Measurements from ENCODE around the gene CD70. TPM values are rescaled to one million over a fixed set of nuclear protein-coding genes. Genes with fewer than 3 reads are reported as not detected.
"Not testable (repeated sequence)": the region's sequence is repeated elsewhere in the genome, so short reads cannot be mapped to it uniquely, and the experiment has no call there.

CD70 gene
- total RNA-seq, 1 donor from 2014 or later, result not detected

DNA sequence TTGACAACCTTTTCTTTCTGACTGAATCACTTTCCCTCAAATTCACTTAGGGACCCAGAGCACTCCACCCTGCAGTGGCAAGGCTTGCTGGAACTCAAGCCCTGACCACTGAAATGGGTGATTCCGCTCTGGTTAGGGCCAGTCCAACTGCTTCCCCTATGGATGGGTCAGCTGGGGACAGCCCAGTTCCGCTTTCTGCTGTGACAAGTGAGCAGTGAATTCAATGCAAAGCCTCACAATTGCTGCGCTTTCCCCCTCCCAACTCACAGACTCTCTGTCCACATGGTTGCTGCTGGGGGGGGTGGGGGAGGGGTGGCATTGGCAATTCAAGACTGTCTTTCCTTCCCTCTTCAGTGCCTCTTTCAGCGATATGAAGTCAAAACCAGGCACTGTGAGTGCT lies 18.7 kb downstream of the CD70 start:
- no peak for DNase-seq (ENCODE audit: low spot score)

GRCh38 chr19:6571167-6571566 lies 19.8 kb downstream of the CD70 start:
- DNase-seq (ENCODE audit: low spot score), result no peak

GRCh38 chr19:6570764-6571163 lies 20.2 kb downstream of the CD70 start:
- DNase-seq (ENCODE audit: low spot score), result no peak

DNA sequence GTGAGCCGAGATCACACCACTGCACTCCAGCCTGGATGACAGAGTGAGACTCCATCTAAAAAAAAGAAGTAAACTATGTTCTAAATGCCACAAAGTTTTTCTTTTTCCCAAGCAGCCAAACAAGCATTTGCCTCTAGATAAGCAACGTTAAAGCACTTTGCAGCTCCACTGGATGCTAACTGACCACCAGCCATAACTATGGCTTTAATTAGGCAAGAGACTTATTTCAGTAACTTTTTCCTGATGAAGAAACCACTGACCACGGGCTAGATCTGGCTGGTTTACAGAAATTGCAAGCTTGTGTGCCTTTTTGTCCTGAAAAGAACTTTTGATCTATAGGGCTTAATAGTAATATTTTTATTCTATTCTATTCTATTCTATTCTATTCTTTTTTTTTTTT lies 22.1 kb downstream of the CD70 start:
- DNase-seq (ENCODE audit: low spot score), result no peak

DNA sequence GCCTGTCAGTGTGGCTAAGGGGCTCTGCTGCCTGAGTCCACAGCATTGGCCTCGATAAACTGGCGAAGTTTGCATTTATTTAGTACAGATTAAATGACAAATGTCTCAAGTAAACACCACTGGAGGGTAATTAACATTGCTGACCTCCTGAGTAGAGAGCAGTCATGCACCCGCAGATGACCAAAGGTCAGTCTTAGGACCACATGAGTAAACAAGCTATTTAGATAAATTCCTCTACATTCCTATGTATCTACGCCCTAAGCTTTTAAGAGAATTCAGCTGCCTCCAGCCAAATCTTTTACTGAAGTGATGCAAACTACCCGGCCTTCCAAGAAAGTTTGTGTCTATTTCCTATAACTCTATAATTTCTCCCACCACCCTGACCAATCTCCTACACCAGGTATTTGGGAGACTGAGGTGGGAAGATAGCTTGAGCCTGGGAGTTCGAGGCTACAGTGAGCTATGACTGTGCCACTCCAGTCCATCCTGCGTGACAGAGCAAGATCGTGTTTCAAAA lies 22.9 kb downstream of the CD70 start:
- no peak for DNase-seq (ENCODE audit: low spot score)

- not testable (repeated sequence) for DNase-seq (ENCODE audit: low spot score)
These were observed 24.2 kb downstream of the CD70 start for GRCh38 chr19:6566727-6567126.

DNA sequence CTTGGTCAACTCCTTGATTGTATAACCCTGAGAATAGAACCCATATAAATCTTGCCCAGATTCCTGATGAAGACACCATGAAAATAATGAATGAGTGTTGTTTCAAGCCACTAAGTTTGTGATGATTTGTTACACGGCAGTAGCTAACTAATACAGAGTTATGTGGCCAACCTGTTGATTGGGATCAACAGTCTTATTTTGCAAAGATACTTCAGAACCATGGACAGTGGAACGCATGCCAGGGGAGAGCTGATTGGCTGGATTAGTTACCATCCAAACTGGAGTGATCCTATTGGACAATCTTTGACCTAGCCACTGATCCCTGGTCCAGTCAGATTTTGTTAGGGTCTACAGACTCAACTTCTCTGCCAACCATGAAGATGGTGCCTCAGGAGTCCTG lies 26.6 kb downstream of the CD70 start:
- DNase-seq (ENCODE audit: low spot score), result no peak

- not testable (repeated sequence) for DNase-seq (ENCODE audit: low spot score)
These were observed 28.5 kb downstream of the CD70 start for GRCh38 chr19:6562437-6562836.

DNA sequence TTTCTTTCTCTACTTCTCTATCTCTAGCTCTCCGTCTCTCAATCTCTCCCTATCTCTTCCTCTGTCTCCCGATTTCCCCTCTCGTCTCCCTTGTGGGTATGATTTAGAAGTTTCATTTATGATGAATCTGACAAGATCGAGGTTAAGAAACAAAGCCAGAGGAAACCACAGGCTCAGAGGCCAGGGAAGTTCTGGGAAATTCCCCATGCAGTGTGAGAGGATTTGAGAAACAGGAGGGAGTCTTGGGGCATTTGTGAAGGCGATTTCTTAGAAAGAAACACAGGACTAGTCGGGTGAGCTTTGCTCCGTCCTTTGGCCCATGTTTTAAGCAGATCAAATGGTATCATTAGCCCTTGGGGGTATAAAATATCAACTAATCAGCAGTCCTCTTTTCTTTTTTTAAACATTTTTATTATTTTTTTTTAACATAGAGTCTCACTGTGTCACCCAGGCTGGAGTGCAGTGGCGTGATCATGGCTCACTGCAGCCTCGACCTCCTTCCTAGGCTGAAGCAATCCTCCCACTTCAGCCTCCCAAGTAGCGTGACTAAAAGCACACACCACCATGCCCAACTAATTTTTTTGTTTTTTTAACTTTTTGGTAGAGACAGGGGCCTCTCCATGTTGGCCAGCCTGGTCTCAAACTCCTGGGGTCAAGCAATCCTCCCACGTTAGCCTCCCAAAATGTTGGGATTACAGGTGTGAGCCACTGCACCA lies 34.3 kb downstream of the CD70 start:
- DNase-seq (ENCODE audit: low spot score), result peak; percentile 6

DNA sequence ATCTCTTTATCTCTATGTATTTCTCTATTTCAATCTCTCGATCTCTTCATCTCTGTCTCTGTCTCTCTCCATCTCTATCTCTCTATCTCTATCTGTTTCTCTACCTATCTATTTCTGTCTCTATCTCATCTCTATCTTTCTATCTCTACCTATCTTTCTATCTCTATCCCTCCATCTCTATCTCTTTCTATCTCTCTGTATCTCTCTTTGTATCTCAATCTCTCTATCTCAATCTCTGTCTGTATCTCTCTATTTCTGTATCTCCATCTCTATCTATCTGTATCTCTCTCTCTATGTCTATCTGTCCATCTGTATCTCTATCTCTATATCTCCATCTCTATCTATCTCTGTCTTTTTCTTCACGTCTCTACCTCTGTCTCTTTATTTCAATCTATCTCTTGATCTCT lies 34.9 kb downstream of the CD70 start:
- DNase-seq (ENCODE audit: low spot score), result no peak

- peak; percentile 83 for DNase-seq (ENCODE audit: low spot score)
These were observed 39.1 kb downstream of the CD70 start for GRCh38 chr19:6551607-6552450.

GRCh38 chr19:6551091-6551490 lies 39.9 kb downstream of the CD70 start:
- DNase-seq (ENCODE audit: low spot score), result peak; percentile 57

GRCh38 chr19:6550679-6551078 lies 40.3 kb downstream of the CD70 start:
- peak; percentile 37 for DNase-seq (ENCODE audit: low spot score)

GRCh38 chr19:6543866-6544347 lies 47.0 kb downstream of the CD70 start:
- no peak for DNase-seq (ENCODE audit: low spot score)

DNA sequence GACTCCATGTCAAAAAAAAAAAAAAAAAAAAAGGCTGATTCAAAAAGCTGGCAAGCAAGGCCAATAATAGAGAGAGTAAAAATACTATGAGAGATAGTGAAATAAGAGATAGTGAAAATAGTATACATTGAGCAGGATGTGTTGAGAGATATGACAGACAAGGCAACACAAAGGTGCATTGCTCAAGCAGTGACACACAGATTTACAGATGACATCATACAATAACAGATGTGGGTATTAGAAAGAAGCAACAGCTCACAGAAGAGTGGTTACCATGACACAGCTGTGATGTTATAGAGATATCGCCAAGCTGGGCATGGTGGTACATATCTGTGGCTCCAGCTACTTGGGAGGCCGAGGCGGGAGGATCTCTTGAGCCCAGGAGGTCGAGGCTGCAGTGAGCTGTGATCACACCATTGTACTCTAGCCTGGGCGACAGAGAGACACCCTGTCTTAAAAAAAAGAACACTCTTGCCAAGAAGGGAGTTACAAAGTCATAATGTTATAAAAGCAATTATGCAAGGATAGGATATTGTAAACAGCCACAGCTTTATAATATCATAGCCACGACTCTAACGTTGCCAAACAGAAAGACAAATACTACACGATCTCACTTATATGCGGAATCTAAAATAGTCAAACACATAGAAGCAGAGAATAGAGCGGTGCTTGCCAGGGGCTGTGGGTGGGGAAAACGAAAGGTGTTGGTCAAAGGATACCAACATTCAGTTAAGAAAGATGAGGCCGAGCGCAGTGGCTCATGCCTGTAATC lies 49.8 kb downstream of the CD70 start:
- no peak for DNase-seq (ENCODE audit: low spot score)

GRCh38 chr19:6539514-6539913 lies 51.4 kb downstream of the CD70 start:
- no peak for DNase-seq (ENCODE audit: low spot score)

Other genes with a start within 250 kb of the CD70 start
- gene CLPP, start 229.6 kb downstream of the CD70 start, total RNA-seq, result 59.8 TPM
- 45.7 TPM for gene ALKBH7, start 218.4 kb downstream of the CD70 start, total RNA-seq
- gene PSPN, start 215.2 kb downstream of the CD70 start, total RNA-seq, result 0.87 TPM
- 39.1 TPM for gene GTF2F1, start 198.0 kb downstream of the CD70 start, total RNA-seq
- 168 TPM for gene KHSRP, start 166.3 kb downstream of the CD70 start, total RNA-seq
- gene SLC25A41, start 157.4 kb downstream of the CD70 start, total RNA-seq, result not detected
- 21.5 TPM for gene SLC25A23, start 131.4 kb downstream of the CD70 start, total RNA-seq
- not detected for gene CRB3, start 126.9 kb downstream of the CD70 start, total RNA-seq
- gene DENND1C, start 109.4 kb downstream of the CD70 start, total RNA-seq, result 4.5 TPM
- gene TUBB4A, start 88.8 kb downstream of the CD70 start, total RNA-seq, result 0.48 TPM
- gene TNFSF9, start 60.1 kb downstream of the CD70 start, total RNA-seq, result 1.8 TPM
- gene TNFSF14, start 79.0 kb upstream of the CD70 start, total RNA-seq, result 4.5 TPM
- 1,009 TPM for gene C3, start 129.5 kb upstream of the CD70 start, total RNA-seq
- 55.4 TPM for gene GPR108, start 146.4 kb upstream of the CD70 start, total RNA-seq
- gene TRIP10, start 148.5 kb upstream of the CD70 start, total RNA-seq, result 88.3 TPM
- gene SH2D3A, start 176.3 kb upstream of the CD70 start, total RNA-seq, result 0.55 TPM
- gene VAV1, start 181.6 kb upstream of the CD70 start, total RNA-seq, result 16.4 TPM